Skeletal muscle satellite cell (primary cell): ENCODE data around the gene ONECUT1.

Source experiments
- H3K27me3 ChIP-seq: 2 replicates; pipeline ENCODE4 v1.7.0; 2013; ENCODE audit warnings: low read length; ENCODE audit not compliant: control insufficient read depth, insufficient read depth
- H3K36me3 ChIP-seq: 2 replicates; pipeline ENCODE4 v1.7.0; 2013; ENCODE audit warnings: mild to moderate bottlenecking, control low read depth, low read length; ENCODE audit not compliant: insufficient read depth
- H3K4me1 ChIP-seq: 2 replicates; pipeline ENCODE4 v1.7.0; 2013; ENCODE audit warnings: low read length; ENCODE audit not compliant: control insufficient read depth, insufficient read depth
- H3K4me2 ChIP-seq: 2 replicates; pipeline ENCODE4 v1.7.0; 2013; ENCODE audit warnings: mild to moderate bottlenecking, low read length
- H3K4me3 ChIP-seq: 2 replicates; pipeline ENCODE4 v1.7.0; 2013; ENCODE audit warnings: low read length
- H3K9ac ChIP-seq: 2 replicates; pipeline ENCODE4 v1.7.0; 2013; ENCODE audit warnings: mild to moderate bottlenecking, low read depth, low read length, moderate library complexity
- H3K9me3 ChIP-seq: replicated peaks from 2 replicates; pipeline ENCODE4 v1.7.0; 2013; ENCODE audit warnings: mild to moderate bottlenecking, control low read depth, low read length

ONECUT1 gene

DNA sequence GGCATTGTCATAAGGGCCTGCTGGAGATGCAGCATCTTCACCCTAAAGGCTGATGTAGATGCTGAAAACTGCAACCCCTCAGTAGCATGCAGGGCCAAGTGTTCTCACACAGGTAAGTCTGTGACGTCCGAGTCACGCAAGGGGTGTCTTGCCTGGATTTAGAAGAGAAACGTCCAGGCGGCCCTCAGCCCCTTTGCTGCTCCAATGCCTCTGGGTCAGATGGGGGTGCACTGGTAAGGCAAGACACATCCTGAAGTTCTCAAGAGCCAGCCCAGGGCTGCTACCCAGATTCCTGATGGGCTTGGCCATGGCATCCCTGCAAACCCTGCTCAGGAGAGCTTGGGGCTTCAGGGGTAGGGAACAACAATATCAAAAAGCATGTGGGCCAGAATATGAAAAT lies 25.4 kb downstream of the ONECUT1 start:
- Histone ChIP-seq H3K36me3 (no peaks in the 10 kb centered on the region), H3K27me3 (peaks cover 58% of the 10 kb centered on the region), H3K9me3 (no peaks in the 10 kb centered on the region), H3K4me2 (no peak overlapping the region), H3K9ac (no peak overlapping the region), H3K4me1 (no peaks in the 10 kb centered on the region), H3K4me3 (no peak overlapping the region)

DNA sequence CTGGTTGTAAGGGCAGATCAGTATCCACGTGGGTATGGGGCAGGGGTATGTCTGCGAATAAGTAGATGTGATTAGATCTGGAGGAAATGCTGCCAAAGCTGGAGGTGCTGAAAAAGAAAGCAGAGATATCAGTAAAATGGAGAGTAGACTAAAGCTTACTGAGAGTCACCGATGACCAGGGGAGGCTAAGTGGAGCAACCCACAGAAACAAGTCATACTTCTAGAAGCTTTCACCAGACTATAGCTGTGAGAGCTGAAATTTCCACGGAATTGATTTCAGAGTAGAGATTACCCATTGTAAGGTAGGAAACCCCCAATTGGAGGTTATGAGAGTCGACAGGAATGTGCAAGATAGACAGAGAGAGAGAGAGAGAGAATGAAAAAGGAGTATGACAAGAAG lies 27.5 kb downstream of the ONECUT1 start:
- Histone ChIP-seq H3K9ac (no peak overlapping the region), H3K4me2 (no peak overlapping the region), H3K9me3 (no peaks in the 10 kb centered on the region), H3K4me3 (no peak overlapping the region), H3K36me3 (no peaks in the 10 kb centered on the region), H3K4me1 (no peaks in the 10 kb centered on the region), H3K27me3 (peaks cover 63% of the 10 kb centered on the region)

DNA sequence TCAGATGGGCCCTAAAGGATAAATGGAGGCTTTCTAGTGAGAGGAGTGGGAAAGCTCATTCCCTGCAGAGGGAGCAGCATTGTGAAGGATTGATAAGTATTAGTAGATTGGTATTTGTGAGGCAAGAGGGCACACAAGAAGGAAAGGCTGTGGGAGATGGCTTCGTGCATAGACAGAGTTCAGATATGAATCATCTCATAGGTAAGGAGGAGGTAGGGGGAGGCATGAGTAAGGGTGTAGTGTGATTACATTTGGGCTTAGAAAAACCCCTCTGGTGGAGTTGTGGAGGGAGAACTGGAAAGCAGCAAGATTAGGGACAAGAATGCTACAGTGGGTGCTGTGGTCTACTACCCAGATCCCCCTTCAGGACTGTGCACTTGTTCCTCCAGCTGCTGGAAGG lies 29.6 kb downstream of the ONECUT1 start:
- no peak overlapping the region for H3K9ac ChIP-seq
- no peaks in the 10 kb centered on the region for H3K4me1 ChIP-seq
- no peaks in the 10 kb centered on the region for H3K36me3 ChIP-seq
- H3K4me2 ChIP-seq: no peak overlapping the region
- peaks cover 62% of the 10 kb centered on the region for H3K27me3 ChIP-seq
- H3K9me3 ChIP-seq: no peaks in the 10 kb centered on the region
- H3K4me3 ChIP-seq: no peak overlapping the region

DNA sequence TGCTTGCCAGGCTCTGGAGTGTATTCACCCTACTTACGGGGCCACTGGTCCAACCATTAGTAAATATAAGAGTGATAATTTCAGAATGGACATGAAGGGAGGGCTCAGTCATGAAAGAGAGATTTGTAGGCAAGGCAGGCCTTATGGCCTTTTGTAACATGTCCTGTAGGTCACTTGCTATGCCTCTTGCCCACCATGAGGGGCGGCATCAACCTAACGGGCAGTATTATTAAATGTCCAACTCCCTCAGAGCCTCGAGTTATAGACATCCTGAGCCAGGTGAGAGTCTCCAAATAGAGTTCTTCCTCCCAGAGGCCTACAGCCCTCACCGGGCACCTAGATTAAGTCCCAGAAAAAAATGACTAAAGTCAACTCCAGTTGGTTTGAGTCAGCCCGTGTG lies 30.2 kb downstream of the ONECUT1 start:
- H3K4me2 ChIP-seq: no peak overlapping the region
- no peak overlapping the region for H3K4me3 ChIP-seq
- no peaks in the 10 kb centered on the region for H3K4me1 ChIP-seq
- no peaks in the 10 kb centered on the region for H3K36me3 ChIP-seq
- H3K9me3 ChIP-seq: no peaks in the 10 kb centered on the region
- no peak overlapping the region for H3K9ac ChIP-seq
- peaks cover 66% of the 10 kb centered on the region for H3K27me3 ChIP-seq

DNA sequence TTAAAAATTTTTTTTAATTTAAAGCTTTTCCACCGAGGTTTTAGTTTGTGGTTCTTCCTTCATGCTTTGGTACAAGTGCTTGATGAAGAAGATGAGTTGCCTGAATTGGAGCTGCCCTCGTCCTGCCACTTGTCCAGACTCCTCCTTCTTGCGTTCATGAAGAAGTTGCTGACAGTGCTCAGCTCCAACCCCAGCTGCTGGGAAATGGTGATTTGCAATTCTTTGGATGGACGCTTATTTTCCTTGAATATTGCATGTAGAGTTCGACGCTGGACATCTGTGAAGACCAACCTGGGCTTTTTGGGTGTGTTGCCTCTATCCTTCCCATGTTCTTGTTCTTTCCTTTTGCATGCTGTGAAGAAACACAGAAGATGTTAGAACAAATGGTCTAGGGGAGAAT lies 32.6 kb downstream of the ONECUT1 start:
- Histone ChIP-seq H3K27me3 (peaks cover 53% of the 10 kb centered on the region), H3K36me3 (no peaks in the 10 kb centered on the region), H3K9me3 (no peaks in the 10 kb centered on the region), H3K9ac (no peak overlapping the region), H3K4me2 (no peak overlapping the region), H3K4me1 (no peaks in the 10 kb centered on the region), H3K4me3 (no peak overlapping the region)

DNA sequence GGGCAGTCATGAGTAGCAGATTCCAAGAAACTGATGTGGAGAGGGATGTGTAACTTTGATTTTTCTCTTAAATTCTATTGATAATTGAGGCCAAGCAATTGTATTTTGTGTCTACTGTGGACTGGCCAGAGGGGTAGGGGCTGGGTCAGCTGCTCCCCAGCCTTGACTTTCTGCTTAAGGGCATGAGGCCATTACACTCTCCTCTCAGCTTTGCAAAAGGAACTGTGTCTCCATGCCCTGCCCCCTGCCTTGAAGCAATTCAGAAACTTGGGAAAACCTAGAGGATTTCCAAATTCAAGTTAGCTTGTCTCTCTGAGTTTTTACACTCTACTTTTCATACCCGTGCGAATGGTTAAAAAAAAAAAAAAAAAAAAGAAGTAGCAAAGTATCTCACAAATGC lies 38.6 kb downstream of the ONECUT1 start:
- Histone ChIP-seq H3K4me3 (no peak overlapping the region), H3K4me2 (no peak overlapping the region), H3K9ac (no peak overlapping the region), H3K36me3 (no peaks in the 10 kb centered on the region), H3K27me3 (peaks cover 60% of the 10 kb centered on the region), H3K4me1 (no peaks in the 10 kb centered on the region), H3K9me3 (no peaks in the 10 kb centered on the region)

DNA sequence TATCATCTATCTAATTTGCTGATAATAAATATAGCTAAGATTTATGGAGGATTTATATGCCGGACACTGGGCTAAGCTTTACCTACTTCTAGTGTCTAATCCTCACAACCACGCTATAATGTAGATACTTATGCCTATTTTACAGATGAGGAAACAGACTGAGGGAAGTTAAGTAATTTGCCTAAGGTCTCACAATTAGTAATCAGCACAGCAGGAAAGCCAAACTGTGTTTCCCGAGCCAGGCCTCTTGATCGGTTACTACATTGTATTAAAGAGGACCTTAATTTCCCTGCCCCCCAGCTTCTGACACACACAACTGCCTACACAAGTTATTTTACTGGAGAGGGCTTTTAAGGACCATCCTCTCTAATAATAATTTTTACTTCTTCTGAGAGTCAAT lies 40.9 kb downstream of the ONECUT1 start:
- Histone ChIP-seq H3K4me3 (no peak overlapping the region), H3K36me3 (no peaks in the 10 kb centered on the region), H3K27me3 (peaks cover 53% of the 10 kb centered on the region), H3K4me1 (no peaks in the 10 kb centered on the region), H3K4me2 (no peak overlapping the region), H3K9ac (no peak overlapping the region), H3K9me3 (no peaks in the 10 kb centered on the region)

DNA sequence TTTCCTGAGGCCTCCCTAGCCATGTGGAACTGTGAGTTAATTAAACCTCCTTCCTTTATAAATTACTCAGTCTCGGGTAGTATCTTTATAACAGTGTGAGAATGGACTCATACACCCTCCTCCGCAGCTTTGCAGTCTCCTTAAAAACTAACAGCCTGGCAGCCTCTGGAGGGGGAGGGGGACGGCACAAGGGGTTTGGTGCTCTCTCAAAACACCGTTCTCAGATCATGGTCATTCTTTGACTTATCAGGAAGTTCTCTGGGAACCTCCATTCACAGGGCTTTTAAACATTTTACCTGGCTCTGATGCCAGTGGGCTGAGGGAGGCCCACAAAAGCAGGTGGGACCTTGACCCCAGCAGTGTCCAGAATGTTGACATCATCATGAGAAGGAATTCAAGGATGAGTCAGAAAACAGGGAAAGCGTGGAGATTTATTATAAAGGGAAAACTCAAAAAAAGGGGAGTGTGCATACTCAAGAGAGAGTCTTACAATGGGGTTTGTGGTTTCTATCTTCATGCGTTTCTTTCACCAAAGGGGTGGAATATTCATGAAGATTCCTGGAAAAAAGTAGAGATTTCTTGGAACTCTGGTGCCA lies 43.9 kb downstream of the ONECUT1 start:
- no peaks in the 10 kb centered on the region for H3K36me3 ChIP-seq
- H3K4me2 ChIP-seq: no peak overlapping the region
- no peak overlapping the region for H3K9ac ChIP-seq
- H3K9me3 ChIP-seq: no peaks in the 10 kb centered on the region
- peaks cover 38% of the 10 kb centered on the region for H3K27me3 ChIP-seq
- H3K4me3 ChIP-seq: no peak overlapping the region
- no peaks in the 10 kb centered on the region for H3K4me1 ChIP-seq

DNA sequence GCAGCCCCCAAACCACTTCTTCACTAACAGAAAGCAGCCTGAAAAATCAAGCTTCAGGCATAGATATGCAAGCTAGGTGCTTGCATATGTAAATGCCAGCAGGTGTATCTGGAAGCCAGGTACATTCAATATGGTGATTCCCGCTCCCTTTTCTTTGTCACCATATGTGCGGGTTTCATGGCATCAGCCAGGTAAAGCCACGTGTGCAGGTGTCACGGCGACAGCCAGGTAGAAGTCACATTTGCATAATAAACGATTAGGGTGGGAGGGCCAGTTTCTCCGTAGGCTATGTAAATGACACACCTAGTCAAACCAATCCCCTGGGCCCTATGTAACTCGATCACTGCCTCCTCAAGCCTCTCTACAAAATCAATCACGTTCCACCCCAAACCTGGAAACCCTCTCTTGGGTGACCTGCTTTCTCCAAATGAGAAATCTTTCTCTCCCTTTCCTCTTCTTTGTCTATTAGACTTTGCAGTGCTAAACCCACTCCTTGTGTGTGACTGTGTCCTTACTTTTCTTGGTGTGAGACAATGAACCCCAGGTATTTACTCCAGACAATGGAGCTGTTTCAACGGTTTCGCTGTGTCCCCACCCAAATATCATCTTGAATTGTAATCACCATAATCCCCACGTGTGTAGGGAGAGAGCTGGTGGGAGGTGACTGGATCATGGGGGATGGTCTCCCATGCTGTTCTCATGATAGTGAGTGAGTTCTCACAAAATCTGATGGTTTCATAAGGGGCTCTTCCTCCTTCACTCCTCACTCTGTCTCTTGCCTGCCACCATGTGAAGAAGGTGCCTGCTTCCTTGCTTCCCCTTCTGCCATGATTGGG lies 44.6 kb downstream of the ONECUT1 start:
- no peaks in the 10 kb centered on the region for H3K9me3 ChIP-seq
- H3K9ac ChIP-seq: no peak overlapping the region
- no peaks in the 10 kb centered on the region for H3K36me3 ChIP-seq
- H3K4me1 ChIP-seq: no peaks in the 10 kb centered on the region
- H3K4me3 ChIP-seq: no peak overlapping the region
- H3K27me3 ChIP-seq: peaks cover 32% of the 10 kb centered on the region
- no peak overlapping the region for H3K4me2 ChIP-seq

DNA sequence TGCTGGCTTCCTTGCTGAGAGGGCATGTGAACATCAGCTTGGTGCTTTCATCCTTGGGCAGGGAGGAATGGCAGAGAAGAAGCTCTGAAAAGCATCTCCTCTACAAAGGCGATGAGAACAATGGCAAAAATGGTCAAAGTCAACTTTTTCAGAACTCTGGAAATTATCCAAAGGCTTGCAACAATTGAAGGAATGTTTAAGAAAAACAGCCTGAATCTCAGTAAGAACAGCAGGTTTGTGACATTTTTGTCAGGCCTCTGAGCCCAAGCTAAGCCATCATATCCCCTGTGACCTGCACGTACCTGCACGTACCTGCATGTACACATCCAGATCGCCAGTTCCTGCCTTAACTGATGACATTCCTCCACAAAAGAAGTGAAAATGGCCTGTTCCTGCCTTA lies 51.8 kb downstream of the ONECUT1 start:
- Histone ChIP-seq H3K9ac (peak overlapping the region; percentile 18), H3K36me3 (no peaks in the 10 kb centered on the region), H3K9me3 (no peaks in the 10 kb centered on the region), H3K27me3 (no peaks in the 10 kb centered on the region), H3K4me3 (no peak overlapping the region), H3K4me2 (peak overlapping the region; percentile 8), H3K4me1 (peaks cover 26% of the 10 kb centered on the region)

DNA sequence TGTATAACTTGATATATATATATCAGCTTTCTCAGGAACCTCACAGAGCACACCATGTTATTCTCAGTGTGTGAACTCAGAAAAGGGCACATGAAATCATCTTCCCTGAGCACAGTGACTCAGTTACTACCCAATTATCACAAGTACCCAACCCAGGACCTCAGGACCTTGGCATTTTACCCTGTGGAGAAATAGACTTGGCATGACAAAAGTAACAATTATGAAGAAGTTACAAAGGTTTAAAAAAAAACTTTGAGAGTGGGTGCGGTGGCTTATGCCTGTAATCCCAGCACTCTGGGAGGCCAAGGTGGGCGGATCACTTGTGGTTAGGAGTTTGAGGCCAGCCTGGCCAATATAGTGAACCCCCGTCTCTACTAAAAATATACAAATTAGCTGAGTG lies 52.4 kb downstream of the ONECUT1 start:
- peaks cover 26% of the 10 kb centered on the region for H3K4me1 ChIP-seq
- H3K27me3 ChIP-seq: no peaks in the 10 kb centered on the region
- H3K36me3 ChIP-seq: no peaks in the 10 kb centered on the region

More for the DNA sequence above, 52.4 kb downstream of the ONECUT1 start:
- peak overlapping the region; percentile 8 for H3K4me2 ChIP-seq
- H3K9me3 ChIP-seq: no peaks in the 10 kb centered on the region
- no peak overlapping the region for H3K4me3 ChIP-seq
- H3K9ac ChIP-seq: peak overlapping the region; percentile 18
